Measurements from ENCODE around the gene MCTP1.

GRCh38 chr5:94776167-94776566 is 508.7 kb downstream of the MCTP1 start:
- TF ChIP-seq GATA2 (IDR thresholded peaks at IDR 0.05; ENCODE audit: low read depth, low read length) (peak; percentile 80), GATA3 (IDR thresholded peaks at IDR 0.05; ENCODE audit: low read depth, low read length) (peak; percentile 25; the same call in 1 of the 2 replicates)
